GM19463 (cell line): ENCODE measurements around the gene ANKRD16.
"Not testable (repeated sequence)": the region's sequence is repeated elsewhere in the genome, so short reads cannot be mapped to it uniquely, and the experiment has no call there.

Experiments used
- ATAC-seq: cut with Tn5 transposase; IDR thresholded peaks from one replicate; pipeline ENCODE4 v1.9.1; 2021; ENCODE audit warnings: mild to moderate bottlenecking, moderate library complexity; ENCODE audit not compliant: unreplicated experiment

ANKRD16 gene

DNA sequence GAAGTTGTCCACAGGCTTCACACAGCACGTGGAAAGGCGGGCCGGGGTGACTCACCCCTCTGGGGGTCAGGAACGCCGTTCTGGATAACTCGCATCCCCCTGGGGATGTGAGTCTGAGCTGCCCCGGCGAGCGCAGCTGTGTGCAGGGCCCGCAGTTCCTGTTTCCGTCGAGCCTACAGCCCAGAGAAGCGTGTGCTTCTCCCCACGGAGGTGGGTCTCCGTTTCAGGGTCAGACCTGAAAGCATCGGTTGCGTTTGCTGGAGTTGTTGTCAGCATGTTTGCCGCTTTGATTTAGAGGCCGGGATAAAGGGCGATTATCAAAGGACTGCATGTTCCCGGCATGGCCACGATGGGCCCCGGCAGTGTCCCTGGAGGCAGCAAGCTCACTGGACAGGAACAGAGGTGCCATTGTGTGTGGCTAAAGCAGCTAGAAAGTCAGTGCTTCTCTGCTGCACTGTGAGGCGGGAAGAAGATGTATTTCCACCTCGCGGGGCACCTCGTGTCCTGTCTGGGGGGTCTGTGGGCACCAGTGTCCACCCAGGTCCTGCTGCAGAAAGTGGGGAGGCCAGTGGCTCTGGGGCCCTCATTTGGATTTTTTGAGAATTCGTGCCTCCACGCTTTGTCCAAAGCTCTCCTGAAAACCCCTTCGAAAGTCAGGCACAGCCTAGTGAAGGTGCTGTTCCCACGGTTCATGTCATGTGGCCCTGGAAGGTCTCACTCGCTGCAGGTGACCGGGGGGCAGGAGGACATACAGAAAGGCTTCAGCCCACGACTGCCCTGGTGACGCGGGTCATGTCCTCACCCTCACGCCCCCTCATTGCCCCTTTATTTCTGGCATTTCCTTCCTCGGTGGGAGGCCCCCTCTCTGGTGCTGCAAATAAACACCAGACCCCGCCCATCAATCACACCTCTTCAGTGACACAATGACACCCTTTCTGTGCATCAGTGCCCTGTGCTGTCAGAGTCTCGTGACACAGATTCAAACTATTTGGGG lies 49.1 kb downstream of the ANKRD16 start:
- ATAC-seq, result peak; percentile 85

GRCh38 chr10:5836181-5836580 lies 53.5 kb downstream of the ANKRD16 start:
- not testable (repeated sequence) for ATAC-seq

GRCh38 chr10:5835446-5836095 lies 54.1 kb downstream of the ANKRD16 start:
- ATAC-seq, result no peak

GRCh38 chr10:5833814-5834213 lies 55.9 kb downstream of the ANKRD16 start:
- ATAC-seq, result no peak

GRCh38 chr10:5832946-5833345 lies 56.7 kb downstream of the ANKRD16 start:
- ATAC-seq, result no peak

DNA sequence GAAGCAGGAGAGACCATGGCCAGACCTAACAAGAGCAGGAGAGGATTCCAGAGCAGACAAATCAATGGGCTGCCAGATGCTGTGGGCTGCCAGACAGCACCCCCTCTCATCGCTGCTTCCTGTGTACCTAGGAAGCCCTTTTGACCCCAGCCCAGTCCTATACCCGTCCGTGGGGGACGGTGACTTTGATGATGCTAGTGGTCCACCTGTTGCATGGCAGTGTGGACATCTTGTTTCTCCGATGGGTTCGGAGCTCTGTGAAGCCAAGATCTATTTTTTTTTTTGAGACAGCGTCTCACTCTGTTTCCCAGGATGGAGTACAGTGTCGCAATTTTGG lies 58.3 kb downstream of the ANKRD16 start:
- ATAC-seq, result no peak

DNA sequence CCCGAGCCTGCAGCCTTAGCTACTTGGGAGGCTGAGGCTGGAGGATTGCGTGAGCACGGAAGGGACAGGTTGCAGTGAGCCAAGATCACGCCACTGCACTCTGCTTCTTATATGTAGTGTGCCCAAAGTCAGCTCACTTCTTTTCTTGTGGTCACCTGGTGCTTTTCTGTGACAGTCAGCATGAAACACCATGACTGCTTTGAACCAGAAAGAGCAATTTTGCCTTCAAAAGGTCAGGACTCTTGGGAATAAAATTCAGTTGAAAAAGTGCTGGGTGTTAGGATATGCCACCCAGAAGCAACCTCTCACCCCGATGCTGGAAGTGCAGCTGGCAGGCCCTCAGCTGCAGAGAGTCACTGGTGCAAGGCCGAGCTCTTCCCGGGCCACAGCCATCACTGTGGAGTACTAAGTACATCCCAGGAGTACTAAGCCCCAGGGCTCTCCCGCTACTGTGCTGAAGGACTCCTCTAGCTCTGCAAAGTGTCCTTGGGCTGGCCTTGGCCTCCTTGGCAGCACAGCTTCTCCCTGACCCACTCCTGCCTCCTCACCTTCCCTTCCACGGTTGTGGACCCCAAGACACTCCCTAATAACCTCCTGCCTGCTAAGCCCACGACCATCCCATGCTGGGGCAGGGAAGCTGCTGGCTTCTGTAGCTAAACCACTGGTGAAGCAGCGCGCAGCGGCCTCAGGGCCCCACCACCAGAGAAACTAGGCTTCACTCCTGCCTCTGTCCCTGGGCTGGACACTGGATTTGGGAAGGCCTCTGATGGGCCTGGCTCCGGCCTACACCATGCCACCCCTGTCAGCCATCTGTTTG lies 58.9 kb downstream of the ANKRD16 start:
- peak; percentile 69 for ATAC-seq

GRCh38 chr10:5829267-5829666 lies 60.4 kb downstream of the ANKRD16 start:
- no peak for ATAC-seq

- no peak for ATAC-seq
Observed at GRCh38 chr10:5828725-5829124, 61.0 kb downstream of the ANKRD16 start.

- no peak for ATAC-seq
Observed at GRCh38 chr10:5827841-5828240, 61.9 kb downstream of the ANKRD16 start.

GRCh38 chr10:5826511-5826910 lies 63.2 kb downstream of the ANKRD16 start:
- ATAC-seq, result not testable (repeated sequence)

- ATAC-seq, result peak; percentile 31
Observed at GRCh38 chr10:5818894-5819293, 70.8 kb downstream of the ANKRD16 start.

- ATAC-seq, result no peak
Observed at GRCh38 chr10:5818048-5818331, 71.7 kb downstream of the ANKRD16 start.

- no peak for ATAC-seq
Observed at GRCh38 chr10:5817322-5818047, 72.2 kb downstream of the ANKRD16 start.

GRCh38 chr10:5816170-5816569 lies 73.5 kb downstream of the ANKRD16 start:
- no peak for ATAC-seq

- peak; percentile 9 for ATAC-seq
Observed at GRCh38 chr10:5814110-5815107, 75.3 kb downstream of the ANKRD16 start.

- peak; percentile 83 for ATAC-seq
Observed at GRCh38 chr10:5813341-5814109, 76.2 kb downstream of the ANKRD16 start, which contains the start of gene GDI2. TSS of gene GDI2 (minus strand) at chr10:5813434. CDS start at chr10:5813258, 176 bp downstream.

DNA sequence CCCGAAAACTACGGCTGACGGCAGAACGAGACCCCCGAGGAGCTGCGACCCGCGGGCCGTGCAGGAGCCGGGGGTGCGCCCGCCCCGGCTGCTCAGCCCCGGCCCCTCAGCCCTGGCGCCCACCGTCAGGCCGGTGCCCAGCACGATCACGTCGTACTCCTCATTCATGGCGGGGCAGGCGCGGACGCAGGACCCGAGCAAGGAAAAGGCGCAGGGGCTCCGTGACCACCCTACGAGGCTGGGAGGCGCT lies 76.7 kb downstream of the ANKRD16 start:
- peak; percentile 24 for ATAC-seq
